Stimulated activated CD8-positive, alpha-beta memory T cell treated with anti-CD3 and anti-CD28 coated beads, Interleukin-7, amount 100 ng/mL, for 48 hours (primary cell): ENCODE data around the gene ADCY5.
A peak's percentile ranks its signal among the peaks of the same experiment; 100 is the strongest.
"Not testable (repeated sequence)": the region's sequence is repeated elsewhere in the genome, so short reads cannot be mapped to it uniquely, and the experiment has no call there.

Experiments
- DNase-seq, 2 donors: peaks; one replicate each; pipeline ENCODE4 v3.0.0-alpha.2; 2020; ENCODE audit warnings: low read depth in 1 of 2; ENCODE audit errors: extremely low read depth in 1 of 2

Gene ADCY5

DNA sequence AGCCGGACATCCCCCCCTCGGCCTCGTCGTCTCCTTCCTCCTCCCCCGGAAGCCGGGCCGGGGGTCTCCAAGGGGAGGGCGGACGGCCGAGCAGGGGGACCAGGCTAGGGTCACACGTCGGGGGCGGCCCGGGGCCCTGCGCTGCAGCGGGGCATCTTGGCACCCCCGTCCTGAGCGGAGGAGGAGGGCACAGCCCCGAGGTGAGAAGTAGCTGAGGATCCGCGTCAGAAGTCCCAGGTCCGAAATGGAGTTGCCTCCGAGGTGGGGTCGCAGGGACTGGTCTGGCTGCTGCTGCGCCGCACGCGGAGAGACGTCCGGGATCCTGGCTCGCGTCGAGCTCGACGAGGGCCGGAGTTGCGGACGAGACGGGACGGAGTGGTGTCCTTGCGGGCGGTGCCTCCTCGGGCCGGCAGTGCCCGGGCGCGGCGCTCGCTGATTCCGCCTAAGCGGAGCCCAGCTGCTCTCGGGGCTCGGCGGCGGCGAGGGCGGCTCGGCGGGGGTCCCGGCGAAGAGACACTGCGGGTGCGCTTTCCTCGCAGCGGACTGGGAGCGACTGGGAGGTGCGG is at the start of gene ADCY5:
Gene ADCY5, minus strand, starts transcription at position 555 of the 566 bp plus-strand sequence. Its CDS starts 545 bp downstream, at position 10.
- DNase-seq: no peak

DNA sequence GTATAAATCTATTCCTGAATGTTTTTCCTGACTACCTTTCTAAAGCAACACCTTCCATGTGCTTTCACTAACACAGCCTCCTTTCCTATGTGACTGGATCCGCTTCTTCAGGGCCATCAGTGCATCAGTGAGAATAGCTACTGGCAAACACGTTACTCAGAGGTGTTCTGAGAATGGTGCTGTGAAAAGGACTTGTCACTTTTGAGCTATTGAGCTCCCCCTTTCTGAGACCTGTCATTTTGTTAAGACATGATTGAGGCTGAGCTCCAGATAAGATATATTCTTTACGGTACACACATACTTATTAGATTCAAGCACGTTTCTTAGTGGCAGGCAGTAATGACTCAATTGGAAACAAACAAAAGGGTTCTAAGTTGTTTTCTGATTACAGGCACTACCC is 45.0 kb upstream of the ADCY5 start:
- DNase-seq: no peak

DNA sequence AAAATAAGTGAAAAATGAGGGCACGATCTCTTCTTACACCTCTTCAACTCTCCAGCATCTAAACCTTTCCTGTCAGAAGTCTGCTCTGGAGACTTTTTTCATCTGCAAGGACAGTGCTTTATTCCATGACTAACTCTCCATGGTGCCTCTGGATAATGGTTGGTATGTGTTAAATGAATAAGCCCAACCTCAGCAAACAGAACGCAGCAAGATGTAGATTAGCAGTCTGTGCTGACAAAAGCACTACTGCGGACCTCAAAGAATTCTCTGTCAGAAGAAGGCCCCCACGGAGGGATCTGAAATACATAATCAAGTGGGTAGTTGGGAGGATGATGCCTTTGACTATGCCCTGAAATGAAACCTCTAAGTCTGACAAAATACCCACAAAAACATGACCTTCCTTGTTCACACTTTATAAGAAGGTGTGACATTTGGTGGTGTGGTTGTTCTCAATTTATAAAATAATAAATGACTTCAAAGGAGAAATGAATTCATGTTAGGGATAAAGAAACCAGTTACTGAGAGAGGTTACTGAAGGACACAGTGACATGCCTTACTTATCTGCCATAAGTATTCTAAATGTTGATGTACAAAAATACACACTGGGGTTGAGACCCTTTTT is 43.2 kb upstream of the ADCY5 start:
- no peak for DNase-seq

DNA sequence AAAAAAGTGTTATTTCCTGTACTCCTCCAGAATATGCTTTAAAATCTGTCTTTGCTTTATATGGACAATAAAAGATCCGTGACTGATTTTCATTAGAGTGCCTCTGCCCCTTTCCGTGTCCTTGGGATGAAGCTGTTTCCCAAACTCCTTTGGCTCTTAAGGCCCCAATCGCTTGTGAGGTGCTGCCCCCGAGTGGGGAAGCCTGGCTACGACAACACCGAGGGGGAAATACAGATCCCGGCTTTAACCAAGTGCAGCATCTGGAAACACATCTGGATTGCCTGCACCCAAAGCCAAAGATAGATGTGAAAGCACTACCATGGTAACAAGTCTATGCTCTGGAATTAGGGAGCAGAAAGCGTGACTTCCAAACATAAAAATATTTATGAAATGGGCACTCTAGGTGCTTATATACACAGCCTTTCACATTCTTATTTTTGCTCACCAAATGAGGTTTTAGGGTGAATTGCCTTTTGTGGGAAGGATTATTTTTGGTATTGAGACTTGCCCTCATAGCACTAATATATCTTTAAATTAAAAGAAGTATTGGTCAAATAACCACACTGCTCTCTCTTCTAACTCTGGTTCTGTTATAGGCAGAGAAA is 40.6 kb upstream of the ADCY5 start:
- DNase-seq: peak; percentile 1 to 16

DNA sequence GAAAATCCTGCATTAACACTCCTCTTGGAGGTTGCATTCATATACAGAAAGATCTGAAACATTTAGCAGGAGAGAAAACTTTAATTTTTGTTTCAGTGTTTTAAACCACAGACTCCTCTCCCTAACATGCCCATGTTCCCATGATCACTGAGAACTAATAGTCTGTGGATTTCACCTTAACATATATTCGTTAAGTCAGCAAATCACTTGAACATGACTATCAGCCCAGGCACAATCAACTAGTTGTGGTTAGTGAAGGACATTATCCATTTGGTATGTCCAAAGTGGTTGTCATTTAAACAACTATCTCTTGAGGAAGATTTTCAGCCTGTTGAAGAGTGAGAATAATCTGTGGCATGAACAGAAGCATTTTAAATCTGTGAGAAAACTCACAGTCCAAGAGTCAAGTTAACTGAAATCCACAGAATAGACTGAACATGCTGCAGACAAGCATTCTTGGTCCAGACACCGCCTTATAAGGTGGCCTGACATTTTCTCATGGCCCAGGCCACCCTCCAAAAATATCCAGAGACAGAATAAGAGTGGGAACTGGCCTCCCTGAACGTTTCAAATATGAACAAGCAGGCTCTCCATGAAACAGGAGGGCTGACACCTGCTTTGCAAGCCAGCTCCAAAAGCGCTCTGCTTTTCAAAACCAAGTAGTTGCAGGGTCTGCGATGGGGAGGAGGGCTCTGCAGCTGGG is 39.9 kb upstream of the ADCY5 start:
- DNase-seq: no peak

DNA sequence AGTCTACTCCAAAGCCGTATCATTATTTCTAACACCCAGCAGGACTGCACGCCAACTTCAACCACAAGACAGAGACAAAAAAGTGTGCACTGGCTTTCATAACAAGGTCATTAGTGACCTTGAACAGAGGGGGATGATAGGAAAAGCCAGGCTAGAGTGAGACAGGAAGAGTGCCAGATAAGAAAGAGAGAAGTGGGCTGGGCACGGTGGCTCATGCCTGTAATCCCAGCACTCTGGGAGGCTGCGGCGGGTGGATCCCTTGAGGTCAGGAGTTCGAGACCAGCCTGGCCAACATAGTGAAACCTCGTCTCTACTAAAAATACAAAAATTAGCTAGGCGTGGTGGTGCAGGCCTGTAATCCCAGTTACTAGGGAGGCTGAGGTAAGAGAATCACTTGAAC is 38.2 kb upstream of the ADCY5 start:
- DNase-seq: not testable (repeated sequence)

DNA sequence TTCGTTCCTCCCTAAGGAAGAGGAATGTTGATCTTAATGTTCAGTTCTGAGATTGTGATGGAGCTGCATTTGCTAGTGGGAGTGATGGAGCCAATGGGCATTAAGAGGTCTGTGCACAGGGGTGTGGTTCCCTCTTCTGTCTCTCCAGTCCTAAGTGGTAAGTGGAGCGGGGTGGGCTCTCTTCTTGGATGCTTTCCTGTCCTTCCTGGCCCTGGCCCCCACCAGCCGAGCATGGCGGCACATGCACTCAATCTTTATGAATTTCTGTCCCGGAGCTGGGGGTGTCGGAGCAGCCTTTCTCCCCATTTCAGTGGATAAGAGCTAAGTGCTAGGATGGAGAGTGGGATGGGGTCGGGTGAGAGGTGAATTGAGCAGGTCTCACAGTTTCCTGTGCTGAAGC is 37.6 kb upstream of the ADCY5 start:
- DNase-seq: no peak

DNA sequence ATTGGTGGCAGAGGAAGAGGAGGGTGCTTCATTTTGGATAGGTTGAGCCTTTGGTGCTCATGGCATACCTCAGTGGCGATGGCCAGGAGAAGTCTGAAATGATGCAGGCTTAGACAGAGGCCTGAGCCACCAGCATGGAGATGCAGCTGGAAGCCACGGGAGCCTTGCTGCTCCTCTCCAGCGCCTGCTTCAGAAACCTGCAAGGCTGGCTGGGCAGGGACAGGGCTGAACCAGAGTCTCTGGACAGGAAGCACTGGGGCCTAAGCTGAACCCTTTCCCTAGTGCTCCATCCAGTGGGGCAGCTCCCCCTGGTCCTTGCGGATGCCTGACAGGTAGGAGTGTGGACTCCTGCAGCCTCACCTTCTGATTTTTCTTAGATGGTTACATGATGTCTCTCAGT is 36.7 kb upstream of the ADCY5 start:
- DNase-seq: no peak

DNA sequence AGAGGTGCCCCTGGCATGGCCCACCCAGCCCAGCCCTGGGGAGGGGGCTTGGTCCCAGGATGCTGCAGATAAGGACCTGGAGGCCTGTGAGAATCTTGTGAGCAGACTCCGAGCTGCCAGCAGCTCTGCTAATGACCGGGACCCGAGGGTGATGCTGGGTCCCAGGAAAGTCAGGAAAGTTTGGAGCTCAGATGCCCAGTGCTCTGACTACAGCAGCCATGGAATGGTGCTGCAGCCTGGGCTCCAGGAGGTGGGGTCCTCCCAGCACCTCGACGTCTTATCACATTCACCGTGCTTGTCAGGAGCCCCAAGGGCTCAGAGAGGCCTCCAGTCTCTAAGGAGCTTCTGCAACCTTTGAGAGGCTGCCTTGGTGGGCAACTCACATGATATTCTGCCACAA is 34.3 kb upstream of the ADCY5 start:
- DNase-seq: no peak

DNA sequence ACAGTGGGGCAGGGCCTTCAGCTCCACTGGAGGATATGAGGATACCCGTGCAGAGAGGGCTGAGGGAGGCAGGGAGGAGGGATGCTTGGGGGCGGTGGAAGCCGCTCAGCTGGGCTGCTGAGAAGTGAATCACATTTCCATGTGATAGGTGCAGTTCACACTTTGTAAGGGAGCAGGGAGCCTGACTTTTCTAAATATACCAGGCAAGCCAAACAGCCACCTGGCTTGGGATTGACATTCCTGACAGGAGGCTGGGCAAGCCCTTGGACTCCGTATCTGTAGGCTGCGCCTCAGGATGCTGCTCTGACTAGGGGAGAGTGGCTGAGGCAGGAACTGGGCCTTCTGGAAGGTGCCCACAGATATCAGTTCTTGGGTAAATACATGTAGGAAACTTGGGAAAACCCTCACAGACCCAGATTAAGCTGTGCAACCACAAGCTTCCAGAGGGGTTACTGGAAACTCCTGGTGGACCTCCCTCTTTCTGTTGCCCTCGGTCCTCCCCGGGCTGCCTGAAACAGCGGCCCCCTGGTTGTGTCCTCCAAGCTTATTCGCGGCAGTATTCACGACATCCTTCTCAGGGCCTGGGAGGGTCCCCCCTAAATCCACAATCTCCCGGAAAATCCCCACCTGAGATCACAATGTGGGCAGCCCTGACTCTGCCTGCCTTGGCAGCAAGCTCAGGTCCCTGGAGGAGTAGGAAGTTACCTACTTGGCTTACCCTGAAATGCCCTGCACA is 33.0 kb upstream of the ADCY5 start:
- DNase-seq: no peak

DNA sequence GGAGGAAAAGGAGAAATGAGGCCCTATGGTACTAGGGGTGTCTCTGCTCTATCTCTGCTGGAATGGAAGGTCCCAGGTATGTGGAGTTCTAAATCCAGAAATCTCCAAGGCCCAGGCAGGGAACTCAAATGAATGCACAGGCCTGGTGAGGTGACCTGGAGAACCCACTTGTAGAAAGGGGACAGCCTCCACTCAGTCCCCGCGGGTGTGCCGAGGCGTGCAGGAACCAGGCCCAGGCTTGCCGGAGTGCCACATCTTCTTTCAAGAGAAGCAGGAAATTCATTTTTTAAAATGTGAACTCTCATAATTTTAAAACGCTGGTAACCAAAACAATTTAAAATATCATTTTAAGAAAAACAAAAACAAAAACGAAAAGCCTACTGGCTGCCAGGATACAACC is 32.2 kb upstream of the ADCY5 start:
- no peak for DNase-seq

DNA sequence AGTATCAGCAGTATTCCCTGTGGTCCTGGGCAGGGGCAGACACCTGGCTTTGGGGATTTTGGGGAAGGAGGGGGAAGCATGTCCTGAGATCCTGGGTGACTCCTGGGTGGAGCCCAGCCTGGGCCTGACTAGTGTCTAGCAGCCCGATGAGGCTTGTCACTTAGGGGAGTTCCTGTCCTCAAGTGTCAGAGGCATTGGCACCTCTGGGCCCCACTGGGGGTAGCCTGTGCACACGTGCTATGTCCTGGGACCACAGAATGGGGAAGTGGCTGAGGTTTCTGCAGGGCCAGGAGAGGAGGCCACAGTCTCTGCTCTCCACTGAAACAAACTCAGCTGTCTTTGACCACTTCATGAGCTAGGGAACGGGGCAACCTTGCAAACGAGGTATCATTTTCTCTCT is 31.5 kb upstream of the ADCY5 start:
- no peak for DNase-seq

DNA sequence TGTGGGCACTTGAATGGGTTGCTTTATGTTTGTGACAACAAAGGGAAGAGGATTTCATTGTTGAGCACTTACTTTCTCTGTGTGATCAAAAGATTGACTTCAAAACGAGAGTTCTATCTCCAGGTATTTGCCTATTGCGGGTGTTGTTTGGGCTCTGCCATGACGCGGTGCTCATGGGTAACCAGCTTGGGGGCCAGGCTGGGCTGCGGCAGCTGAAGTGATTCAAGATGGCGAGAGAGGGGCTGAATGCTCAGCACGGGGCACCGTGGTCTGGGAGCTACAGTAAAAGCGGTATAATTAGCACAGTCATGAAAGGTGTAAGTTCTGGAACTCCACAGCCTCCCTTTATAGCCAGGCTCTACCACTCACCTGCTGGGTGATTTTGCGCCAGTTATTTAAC is 31.0 kb upstream of the ADCY5 start:
- no peak for DNase-seq

DNA sequence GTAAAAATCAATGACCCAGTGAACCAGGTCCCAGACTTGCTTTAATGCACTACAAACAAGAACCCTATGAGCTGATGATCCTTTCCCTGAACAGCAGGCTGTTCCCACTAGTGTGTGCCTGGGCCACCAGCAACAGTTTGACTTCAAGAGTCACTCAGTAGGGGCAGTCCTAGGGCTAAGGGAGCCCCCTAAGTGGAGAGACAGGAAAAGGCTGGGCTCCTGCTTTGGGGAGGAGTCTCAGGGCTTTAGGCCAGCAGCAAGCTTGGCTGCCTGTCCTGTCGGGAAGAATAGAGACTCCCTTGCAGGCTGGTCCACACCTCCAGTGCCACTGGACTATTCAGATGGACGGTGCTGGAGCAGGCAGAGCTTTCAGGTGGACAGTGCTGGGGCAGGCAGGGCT is 29.4 kb upstream of the ADCY5 start:
- no peak for DNase-seq

DNA sequence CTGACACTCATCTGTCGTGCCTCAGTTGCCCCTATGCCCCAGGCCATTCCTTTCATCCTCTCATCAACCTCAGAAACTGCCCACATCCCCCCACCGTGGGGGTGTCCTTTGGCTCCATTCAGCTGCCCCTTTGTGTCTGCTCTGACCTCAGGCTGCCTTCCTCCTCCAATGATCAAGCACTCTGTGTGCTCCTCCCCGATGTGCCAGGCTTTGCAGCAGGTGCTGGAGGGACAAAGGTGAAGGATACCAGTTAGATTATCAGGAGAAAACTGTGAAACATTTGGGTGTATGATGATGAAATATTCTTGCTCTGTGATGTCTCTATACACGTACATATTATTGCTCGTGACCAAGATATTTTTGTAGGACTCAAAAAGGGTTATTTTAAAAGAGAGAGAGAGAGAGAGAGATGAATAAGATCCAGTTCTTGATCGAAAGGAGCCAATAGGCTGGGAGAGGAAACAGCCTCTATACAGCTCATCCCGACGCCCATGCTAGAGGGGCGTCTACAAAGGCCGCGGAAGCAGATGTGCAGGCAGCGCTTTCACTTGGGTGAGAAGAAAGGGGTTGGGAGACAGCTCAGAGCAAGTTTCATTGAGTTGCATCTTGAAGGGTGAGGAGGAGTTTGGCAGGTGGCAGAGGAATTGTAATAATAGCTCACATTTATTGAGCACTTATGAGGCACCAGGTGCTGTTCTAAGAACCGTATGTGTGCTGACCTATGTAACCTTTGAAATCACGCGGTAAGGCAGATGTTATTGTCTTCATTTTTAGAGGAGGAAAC is 28.3 kb upstream of the ADCY5 start:
- DNase-seq: no peak

DNA sequence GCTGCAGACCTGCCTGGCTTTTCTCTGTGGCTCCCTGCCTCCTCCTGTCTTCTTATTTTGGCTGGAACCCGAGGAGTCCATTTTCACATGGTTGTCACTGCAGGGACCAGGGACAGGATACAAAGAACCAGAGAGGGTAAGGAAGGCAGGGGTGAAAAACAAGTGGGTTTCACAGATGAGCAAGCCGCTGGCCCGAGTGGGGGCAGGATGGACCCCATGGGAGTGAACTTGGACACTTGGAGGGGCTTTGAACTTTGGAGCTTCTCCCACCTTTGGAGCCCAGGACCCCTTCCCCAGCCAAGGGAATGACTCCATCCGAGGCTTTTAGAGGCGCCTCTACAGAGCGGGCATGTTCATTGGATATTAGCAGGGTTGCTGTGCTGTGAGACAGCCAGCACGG is 26.9 kb upstream of the ADCY5 start:
- DNase-seq: no peak

DNA sequence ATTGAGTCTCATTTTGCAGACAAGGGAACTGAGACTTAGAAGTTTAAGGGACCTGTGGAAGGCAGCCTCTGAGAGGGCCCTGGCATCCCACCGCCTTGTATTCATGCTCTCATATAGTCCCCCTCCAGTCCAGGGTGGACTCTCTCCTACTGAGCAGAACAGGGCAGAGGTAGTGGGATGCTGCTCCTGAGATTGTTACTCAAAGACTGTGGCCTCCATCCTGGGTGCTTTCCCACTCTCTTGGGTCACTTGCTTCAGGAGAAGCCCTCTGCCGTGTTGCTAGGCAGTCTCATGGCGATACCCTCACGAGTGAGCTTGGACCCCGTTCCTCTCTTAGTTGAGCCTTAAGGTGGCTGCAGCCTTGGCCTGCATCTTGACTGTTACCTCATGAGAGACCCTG is 22.2 kb upstream of the ADCY5 start:
- no peak for DNase-seq

DNA sequence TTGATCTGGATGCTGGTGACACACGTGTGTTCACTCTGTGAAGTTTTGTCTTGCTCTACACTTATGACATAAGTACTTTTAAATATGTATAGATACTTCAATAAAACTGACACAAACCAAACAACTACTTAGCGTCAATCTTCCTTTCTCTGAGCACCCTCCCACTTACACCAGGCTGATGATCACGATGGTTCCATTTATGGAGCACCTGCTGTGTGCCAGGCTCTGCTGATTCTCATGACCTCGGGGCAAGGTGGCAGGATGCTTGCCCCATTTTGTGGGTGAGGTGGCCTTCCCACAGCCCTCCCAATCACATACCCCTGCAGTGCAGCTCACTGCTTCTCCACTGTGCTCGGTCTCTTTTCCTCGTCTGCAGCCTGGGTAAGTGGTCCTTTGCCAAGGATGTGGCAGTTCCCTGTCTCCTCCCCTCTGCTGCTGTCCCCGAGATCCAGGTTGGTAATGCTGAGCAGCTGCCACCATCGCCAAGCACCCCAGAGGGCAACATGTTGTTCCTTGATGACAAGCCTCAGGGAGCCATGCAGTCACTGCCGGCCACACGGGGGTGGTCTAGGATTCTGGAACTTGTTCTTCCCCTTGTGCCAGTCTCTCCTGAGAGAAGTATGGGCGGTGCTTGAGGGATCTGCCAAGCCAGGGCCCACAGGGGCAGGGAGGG is 20.6 kb upstream of the ADCY5 start:
- DNase-seq: no peak

DNA sequence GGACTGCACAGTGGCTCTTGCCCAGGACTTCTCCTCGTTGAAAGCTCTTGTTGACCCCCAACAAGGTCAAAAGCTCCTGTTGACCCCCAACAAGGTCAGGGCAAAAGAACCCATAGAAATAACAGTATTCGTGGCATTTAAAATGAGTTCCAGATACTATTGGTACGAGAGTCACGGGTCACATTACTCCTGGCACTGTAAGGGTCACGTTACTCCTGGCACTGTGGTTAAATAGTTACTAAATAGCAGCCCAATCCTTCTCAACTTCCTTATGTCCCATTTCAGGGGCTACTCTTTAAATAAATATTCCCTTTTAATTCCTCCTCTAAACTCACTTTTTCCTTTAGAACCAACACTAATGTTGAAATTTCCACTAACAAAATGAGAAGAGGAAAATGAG is 18.2 kb upstream of the ADCY5 start:
- no peak for DNase-seq

DNA sequence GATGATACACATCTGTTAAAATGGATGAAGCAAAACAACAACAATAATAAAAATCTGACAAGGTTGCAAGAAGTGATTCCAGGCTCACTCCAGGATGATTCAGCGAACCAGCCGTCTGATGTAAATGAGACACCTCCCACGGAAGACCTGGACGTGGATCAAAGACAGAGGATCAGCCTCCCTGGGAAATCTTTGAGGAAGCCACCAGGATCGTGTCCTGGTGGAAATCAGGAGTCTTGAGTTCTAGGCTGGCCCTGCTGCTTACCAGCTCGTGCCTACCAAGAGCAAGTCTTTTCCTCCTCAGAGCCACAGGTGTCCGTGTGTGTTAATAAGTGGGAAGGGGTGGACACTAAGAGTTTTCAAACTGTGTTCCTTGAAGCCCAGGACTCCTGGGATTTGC is 15.3 kb upstream of the ADCY5 start:
- no peak for DNase-seq
